ENCODE results near the gene SLC46A3.
"Not testable (repeated sequence)": the region's sequence is repeated elsewhere in the genome, so short reads cannot be mapped to it uniquely, and the experiment has no call there.

SLC46A3 gene

GRCh38 chr13:28718543-28719226 lies at the start of gene SLC46A3:
SLC46A3 (minus strand) TSS chr13:28718970; CDS start chr13:28717998, 972 bp downstream.
- peak; percentile 77 for DNase-seq

DNA sequence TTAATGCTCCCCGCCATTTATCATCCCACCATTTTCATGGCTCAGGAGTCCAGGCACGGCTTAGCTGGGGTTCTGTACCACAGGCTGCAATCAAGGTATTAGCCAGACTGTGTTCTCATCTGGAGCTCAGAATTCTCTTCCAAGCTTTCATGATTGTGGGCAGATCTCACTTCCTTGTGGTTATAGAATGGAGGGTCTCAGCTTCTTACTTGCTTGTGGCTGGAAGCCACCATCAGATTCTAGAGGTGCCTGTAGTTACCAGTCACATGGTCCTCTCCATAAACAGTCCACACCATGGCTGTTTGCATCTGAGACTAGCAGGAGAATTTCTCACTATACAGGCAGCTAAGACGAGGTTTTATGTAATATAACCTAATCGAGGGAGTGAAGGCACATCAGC lies 45.1 kb upstream of the SLC46A3 start:
- DNase-seq, result no peak

DNA sequence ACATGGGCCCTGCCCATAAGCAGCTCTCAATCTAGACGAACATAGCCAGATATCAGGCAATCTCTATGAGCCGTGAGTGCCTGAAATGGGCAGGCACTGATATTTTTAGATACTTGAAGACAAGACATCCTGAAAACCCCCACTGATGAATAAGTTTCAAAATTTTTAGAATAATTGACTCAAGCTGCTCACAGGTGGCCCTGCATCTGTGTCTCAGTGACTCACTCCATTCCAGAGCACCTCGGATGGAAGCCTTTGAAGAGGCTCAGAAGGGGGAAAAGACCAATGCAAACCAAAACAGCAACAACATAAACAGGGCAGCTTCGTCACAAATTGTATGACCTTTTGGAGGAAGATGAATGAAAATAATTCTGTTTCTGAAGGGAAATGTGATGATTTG lies 42.8 kb upstream of the SLC46A3 start:
- DNase-seq, result no peak

GRCh38 chr13:28755546-28755870 lies 36.7 kb upstream of the SLC46A3 start:
- DNase-seq, result no peak

DNA sequence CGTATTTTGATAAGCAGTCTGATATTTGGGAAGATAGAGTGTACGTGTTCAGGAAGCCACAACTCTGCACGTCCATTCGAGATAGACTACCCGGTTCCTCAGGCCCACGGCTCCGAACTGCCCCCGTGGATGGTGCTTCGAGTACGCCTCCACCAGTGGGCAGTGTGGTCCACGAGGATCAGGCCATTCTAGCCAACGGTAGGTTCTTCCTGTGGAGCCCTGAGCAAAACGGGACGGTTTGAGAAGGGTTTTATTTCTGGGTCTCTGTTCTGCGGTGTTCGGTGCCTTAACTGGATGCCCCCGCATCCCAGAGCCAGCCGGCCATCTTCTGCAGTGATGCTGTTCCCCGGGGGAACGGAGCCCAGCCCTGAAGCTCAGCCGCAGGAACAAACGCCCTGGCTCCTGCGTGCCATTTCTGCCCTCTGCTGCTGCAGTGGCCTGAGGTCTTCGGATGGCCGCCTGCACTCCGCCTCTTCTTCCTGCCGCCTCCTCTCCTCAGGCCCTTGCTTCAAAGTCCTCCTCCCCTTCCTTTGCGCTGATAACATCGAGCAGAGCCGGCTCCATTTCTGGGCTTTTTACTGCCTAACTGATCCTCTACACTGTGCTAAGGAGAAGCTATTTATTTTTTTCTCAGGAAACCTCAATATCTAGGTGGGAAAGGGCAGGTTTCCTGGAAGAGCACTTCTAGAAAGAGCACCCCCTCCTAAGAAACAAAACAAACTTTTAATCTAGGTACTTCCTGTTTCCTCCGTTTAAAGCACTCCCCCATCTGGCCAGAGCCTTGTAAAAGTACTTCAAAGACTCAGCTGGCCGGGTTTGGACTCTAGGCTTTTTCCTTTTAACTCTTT lies 36.2 kb upstream of the SLC46A3 start:
- no peak for DNase-seq

- DNase-seq, result no peak
Measured at GRCh38 chr13:28753946-28754345, 35.2 kb upstream of the SLC46A3 start.

DNA sequence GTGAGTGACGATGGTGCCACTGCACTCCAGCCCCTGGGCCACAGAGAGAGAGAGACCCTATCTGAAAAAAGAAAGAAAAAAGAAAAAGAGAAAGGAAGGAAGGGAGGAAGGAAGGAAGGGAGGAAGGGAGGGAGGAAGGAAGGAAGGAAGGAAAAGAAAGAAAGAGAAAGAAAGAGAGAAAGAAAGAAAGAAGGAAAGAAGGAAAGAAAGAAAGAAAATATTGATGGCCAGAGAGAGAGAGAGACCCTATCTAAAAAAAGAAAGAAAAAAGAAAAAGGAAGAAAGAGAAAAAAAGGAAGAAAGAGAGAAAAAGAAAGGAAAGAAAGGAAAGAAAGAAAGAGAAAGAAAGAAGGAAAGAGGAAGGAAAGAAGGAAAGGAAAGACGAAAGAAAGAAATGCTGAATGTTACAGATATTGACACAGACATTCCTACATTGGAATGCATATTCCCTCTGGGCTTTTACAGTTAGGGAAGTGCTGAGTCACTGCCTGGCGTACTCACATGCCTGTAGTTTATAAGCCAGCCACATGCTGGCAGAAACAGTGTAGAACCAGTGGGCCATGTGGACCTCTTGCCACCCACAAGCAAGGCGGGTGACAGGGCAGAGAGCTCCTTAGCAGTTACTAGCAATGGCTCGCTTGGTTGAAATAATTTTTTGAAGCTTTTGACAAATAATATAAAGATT lies 34.6 kb upstream of the SLC46A3 start:
- no peak for DNase-seq

DNA sequence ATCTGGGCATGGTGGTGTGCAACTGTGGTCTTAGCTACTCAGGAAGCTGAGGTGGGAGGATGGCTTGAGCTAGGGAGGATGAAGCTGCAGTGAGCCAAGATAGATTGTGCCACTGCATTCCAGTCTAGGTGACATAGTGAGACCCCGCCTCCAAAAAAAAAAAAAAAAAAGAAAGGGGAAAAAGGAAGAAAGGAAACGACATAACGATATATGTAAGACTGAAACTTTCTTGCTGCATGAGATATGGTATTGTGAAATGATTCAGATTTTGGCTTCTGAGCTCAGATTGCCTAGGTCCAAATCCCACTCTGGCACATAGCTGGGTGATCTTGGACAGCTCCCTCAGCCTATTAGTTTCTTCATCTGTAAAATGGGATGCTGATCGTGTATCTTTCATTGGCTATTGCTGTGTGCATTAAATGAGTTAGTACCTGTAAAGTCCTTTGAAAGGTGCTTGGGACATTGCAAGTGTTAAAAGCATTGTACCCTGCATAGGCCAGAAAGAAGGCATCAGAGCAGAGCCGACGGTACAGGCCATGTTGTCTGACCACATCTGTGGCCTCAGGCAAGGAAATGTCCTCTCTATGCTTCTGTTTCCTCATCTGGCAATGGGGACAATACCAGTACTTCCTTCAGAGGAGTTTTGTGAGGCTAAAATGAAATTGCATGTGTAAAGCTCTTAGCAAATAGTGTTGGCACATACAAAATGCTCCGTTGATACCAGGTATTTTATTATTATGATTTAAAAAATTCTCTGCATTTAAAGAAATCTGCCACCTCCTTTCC lies 32.6 kb upstream of the SLC46A3 start:
- DNase-seq, result no peak

GRCh38 chr13:28750187-28751045 lies 31.6 kb upstream of the SLC46A3 start:
- no peak for DNase-seq

DNA sequence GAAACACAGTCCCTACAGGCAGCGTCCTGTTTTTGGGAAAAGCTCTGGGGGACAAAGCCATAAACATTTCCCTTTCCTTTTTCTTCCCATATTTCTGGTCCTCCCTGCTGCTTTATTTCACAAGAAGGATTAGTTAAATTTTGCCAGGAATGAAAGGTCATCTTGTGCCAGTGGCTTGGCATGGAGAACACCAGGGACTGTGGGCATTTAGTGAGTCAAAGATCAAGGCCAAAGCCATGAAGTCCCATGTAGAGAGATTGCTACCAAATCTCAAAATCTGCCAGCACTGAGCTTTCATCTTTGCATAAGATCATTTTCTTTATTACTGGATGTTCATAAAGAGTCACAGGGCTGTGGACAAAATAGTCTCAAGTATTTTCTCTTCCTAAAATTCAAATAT lies 29.1 kb upstream of the SLC46A3 start:
- DNase-seq, result no peak

- DNase-seq, result no peak
Measured at GRCh38 chr13:28746287-28746612, 27.5 kb upstream of the SLC46A3 start.

DNA sequence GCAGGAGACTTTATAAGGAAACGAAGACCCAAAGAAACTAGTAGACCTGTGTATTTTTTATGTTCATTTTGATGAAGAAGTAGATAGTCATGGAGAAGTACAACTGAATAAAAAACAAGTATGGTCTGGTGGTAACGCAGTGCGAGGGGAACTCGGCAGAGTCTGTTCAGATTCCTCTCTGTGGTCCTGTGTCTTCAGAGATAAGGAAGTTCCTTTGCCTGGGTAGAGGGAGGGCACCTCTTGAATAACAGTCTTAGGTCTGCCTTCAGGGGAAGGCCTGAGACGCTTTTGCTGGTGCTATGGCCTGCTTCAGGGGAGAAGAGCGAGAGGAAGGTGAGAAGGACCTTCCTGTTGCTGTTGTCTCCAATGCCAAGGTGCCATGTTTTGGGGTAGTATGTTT lies 25.9 kb upstream of the SLC46A3 start:
- no peak for DNase-seq

- no peak for DNase-seq
Measured at GRCh38 chr13:28744091-28744536, 25.3 kb upstream of the SLC46A3 start.

DNA sequence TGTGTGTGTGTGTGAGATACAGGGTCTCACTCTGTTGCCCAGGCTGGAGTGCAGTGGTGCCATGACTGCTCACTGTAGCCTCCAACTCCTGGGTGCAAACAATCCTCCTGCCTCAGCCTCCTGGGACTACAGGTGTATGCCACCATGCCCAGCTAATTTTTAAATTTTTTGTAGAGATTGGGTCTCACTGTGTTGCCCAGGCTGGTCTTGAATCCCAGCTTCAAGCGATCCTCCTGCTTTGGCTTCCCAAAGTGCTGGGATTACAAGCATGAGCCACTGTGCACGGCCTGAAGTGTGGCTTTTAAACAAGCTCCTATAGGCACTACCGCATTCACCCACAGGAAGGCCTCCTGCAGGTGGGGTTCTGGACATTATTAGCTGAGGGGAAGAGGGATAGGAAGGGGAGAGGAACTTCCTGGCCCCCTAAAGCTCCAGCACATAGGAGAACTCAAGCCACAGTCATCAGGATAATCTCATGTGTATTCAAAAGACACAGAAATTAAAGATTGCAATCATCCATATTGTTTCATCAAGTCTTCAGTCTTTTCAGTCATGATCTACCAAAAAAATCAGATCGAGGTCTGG lies 24.8 kb upstream of the SLC46A3 start:
- no peak for DNase-seq

DNA sequence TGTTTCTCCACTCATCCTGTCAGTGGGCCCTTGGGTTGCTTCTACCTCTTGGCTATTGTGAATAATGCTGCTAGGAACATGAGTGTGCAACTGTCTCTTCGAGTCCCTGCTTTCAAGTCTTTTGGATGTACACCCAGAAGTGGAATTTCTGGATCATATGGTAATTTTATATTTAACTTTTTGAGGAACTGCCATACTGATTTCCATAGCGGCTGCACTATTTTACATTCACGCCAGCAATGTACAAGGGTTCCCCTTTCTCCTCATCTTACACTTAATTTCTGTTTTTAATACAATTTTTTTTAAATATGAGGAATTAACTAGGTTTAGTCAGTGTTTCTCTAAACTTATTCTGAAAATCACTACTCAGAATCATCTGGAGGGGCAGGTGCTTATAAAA lies 24.2 kb upstream of the SLC46A3 start:
- DNase-seq, result no peak

- DNase-seq, result not testable (repeated sequence)
Measured at GRCh38 chr13:28742445-28742844, 23.7 kb upstream of the SLC46A3 start.

GRCh38 chr13:28741084-28741491 lies 22.3 kb upstream of the SLC46A3 start:
- DNase-seq, result no peak

GRCh38 chr13:28739376-28739775 lies 20.6 kb upstream of the SLC46A3 start:
- no peak for DNase-seq

- no peak for DNase-seq
Measured at GRCh38 chr13:28735481-28736029, 16.8 kb upstream of the SLC46A3 start.

DNA sequence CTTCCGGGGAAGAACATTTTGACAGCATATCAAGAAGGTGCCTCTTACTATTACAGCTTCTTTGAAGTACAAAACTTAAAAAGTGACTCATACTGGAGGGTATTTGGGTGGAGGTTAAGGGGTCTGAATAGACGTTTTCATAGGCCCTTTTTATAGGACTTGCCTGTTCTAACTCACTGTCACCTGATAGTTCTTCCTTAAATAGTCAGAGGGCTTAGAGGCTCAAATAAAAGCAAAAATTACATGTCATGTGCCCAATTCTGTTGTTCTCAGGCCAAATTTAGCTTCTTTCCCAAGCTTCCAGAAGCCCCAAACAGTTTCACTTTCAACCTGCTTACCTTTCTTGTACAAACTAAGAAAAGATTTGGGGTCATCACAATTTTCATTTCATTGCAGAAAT lies 16.1 kb upstream of the SLC46A3 start:
- DNase-seq, result no peak

GRCh38 chr13:28730762-28731161 lies 12.0 kb upstream of the SLC46A3 start:
- DNase-seq, result no peak

All from NCI-H774 (cell line).